ENCODE results near the gene SERPINB8. TPM values are rescaled to one million over a fixed set of nuclear protein-coding genes. Genes with fewer than 3 reads are reported as not detected.

Gene SERPINB8
- total RNA-seq, 1 experiment from 2014 or later: 2.0 TPM

- no peak for TF ChIP-seq REST (IDR thresholded peaks at IDR 0.05; ENCODE audit: insufficient read depth in 1 of 2, low read depth in 2 of 2, low read length in 1 of 2)
- no peak for TF ChIP-seq SIN3A (IDR thresholded peaks at IDR 0.05; ENCODE audit: borderline replicate concordance, insufficient read depth, low read depth, low read length)
- TF ChIP-seq CTCF (IDR thresholded peaks at IDR 0.05): no peak
- no peak for TF ChIP-seq TCF7L2 (IDR thresholded peaks at IDR 0.05; ENCODE audit: low read depth, low read length)
- TF ChIP-seq POLR2AphosphoS5 (IDR thresholded peaks at IDR 0.05; ENCODE audit: low read depth, low read length): no peak
- in situ Hi-C loops (cut with HindIII; ENCODE audit: low pct_unique_long_range_greater_than_20kb, low sequenced_read_pairs) (no loop called here), intact Hi-C loops (cut with micrococcal nuclease; ENCODE audit: unreplicated experiment) (no loop called here)
- DNase-seq (ENCODE audit: low read depth, low spot score): no peak
- Histone ChIP-seq H3K27me3 (ENCODE audit: control insufficient read depth, insufficient read depth, low read length) (no peaks in the 10 kb centered on the region), H3K4me1 (ENCODE audit: control insufficient read depth, insufficient read depth, low read length) (no peaks in the 10 kb centered on the region), H3K36me3 (ENCODE audit: control insufficient read depth, insufficient read depth, low read length) (no peaks in the 10 kb centered on the region), H3K27ac (ENCODE audit: low read length) (no peak overlapping the region), H3K9me3 (ENCODE audit: control insufficient read depth, insufficient read depth, low read depth, low read length) (no peaks in the 10 kb centered on the region), H3K4me3 (ENCODE audit: low read depth in 2 of 2, low read length in 2 of 2) (no peak overlapping the region)
- no peak for ATAC-seq
- no TSS peak for BruUV-seq (replicated peaks)
- CTCF ChIA-PET: no interaction called here
- POLR2A ChIA-PET: no interaction called here
These were observed 41.6 kb downstream of the SERPINB8 start for GRCh38 chr18:64011513-64011912.

DNA sequence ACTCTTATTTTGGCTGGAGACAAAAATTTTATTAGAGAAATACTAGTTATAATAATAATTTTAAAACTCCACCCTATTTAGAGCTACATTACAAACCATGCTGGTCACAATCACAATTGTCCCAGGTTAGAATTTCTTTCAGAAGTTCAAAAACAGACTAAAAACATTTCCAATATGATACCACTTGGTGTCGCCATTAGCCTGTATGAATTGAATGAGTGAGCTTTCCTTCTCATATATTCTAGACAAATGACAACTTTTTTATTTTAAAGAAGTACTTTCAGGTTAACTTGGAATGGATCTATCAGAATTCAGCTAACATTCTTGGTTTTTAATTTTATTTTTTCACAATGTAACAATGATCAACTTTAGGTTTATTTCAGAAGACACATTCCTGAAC is 48.0 kb downstream of the SERPINB8 start:
- CTCF ChIA-PET: no interaction called here
- intact Hi-C loops (cut with micrococcal nuclease; ENCODE audit: unreplicated experiment): no loop called here
- Histone ChIP-seq H3K27me3 (ENCODE audit: control insufficient read depth, insufficient read depth, low read length) (no peaks in the 10 kb centered on the region), H3K4me3 (ENCODE audit: low read depth in 2 of 2, low read length in 2 of 2) (no peak overlapping the region), H3K36me3 (ENCODE audit: control insufficient read depth, insufficient read depth, low read length) (no peaks in the 10 kb centered on the region), H3K4me1 (ENCODE audit: control insufficient read depth, insufficient read depth, low read length) (no peaks in the 10 kb centered on the region), H3K27ac (ENCODE audit: low read length) (no peak overlapping the region), H3K9me3 (ENCODE audit: control insufficient read depth, insufficient read depth, low read depth, low read length) (no peaks in the 10 kb centered on the region)
- in situ Hi-C loops (cut with HindIII; ENCODE audit: low pct_unique_long_range_greater_than_20kb, low sequenced_read_pairs): no loop called here
- POLR2A ChIA-PET: no interaction called here
- DNase-seq (ENCODE audit: low read depth, low spot score) (peak; percentile 8), ATAC-seq (no peak)
- TF ChIP-seq TCF7L2 (IDR thresholded peaks at IDR 0.05; ENCODE audit: low read depth, low read length): no peak
- TF ChIP-seq SIN3A (IDR thresholded peaks at IDR 0.05; ENCODE audit: borderline replicate concordance, insufficient read depth, low read depth, low read length): no peak
- peak; percentile 35; the same call in 1 of the 2 replicates for TF ChIP-seq CTCF (IDR thresholded peaks at IDR 0.05)
- BruUV-seq (replicated peaks): no TSS peak

All from Panc1 (cell line).